Right lobe of liver (tissue), 6 donors: Measurements from ENCODE around the gene SLC2A1. TPM values are rescaled to one million over a fixed set of nuclear protein-coding genes. Genes with fewer than 3 reads are reported as not detected.

Experiments used
- ATAC-seq, 4 donors: fragments of 200-7000 bp; cut with Tn5 transposase; one replicate each; pipeline ENCODE4 v1.9.1; 2020; ENCODE audit warnings: mild to moderate bottlenecking in 4 of 4, moderate library complexity in 4 of 4
- DNase-seq, 3 donors: peaks; one replicate each; pipeline ENCODE4 v3.0.0-alpha.2; 2020
- H3K27ac ChIP-seq, 3 donors: fragments of 200-600 bp; one replicate each; pipeline ENCODE4 v1.8.0; 2022
- H3K27me3 ChIP-seq, 2 donors: fragments of 200-600 bp; one replicate each; pipeline ENCODE4 v1.8.0; 2022
- H3K36me3 ChIP-seq, 4 donors: fragments of 200-600 bp; sonication (generic) in 1 of 4; one replicate each; pipeline versions ENCODE4 v1.5.1 to v1.8.0; 2017 to 2022; ENCODE audit warnings: control low read depth in 1 of 4
- H3K4me1 ChIP-seq, 4 donors: fragments of 200-600 bp; sonication (generic) in 1 of 4; one replicate each; pipeline versions ENCODE4 v1.5.1 to v1.8.0; 2017 to 2022; ENCODE audit warnings: control low read depth in 1 of 4
- H3K4me3 ChIP-seq, 3 donors: fragments of 200-600 bp; one replicate each; pipeline ENCODE4 v1.8.0; 2022
- H3K9me3 ChIP-seq, 4 donors: fragments of 200-600 bp; sonication (generic) in 1 of 4; one replicate each; pipeline versions ENCODE4 v1.5.1 to v1.8.0; 2017 to 2022; ENCODE audit warnings: control low read depth in 1 of 4
- CTCF ChIP-seq, 4 donors: fragments of 200-600 bp in 3 of 4; fragments of 450-650 bp in 1 of 4; IDR thresholded peaks; one replicate each; pipeline versions ENCODE4 v1.5.1 to v1.8.0; 2016 to 2022; ENCODE audit warnings: antibody characterized with exemption in 4 of 4, mild to moderate bottlenecking in 2 of 4
- POLR2A ChIP-seq: fragments of 450-650 bp; IDR thresholded peaks from one replicate; pipeline ENCODE4 v1.6.1; 2017; ENCODE audit warnings: antibody characterized with exemption, mild to moderate bottlenecking
- WGBS: methylation state at CpG from one replicate; pipeline ENCODE4 v1.1.6; 2018; ENCODE audit warnings: low coverage, low lambda C conversion rate; ENCODE audit not compliant: insufficient coverage; ENCODE audit errors: missing lambda C conversion rate; 5-methylcytosine and 5-hydroxymethylcytosine counted together
- intact Hi-C, 2 donors: fragments of 100-400 bp; cut with DNase I; formaldehyde crosslinking; loops; one replicate each; pipeline versions ENCODE4 v1.11.2 to v1.14.1; 2022
- total RNA-seq, 6 experiments: library from RNA; depleted of rRNA in 2 of 6; stranded (reverse); fragments of >200 nt in 2 of 6; fragmentation: NEBNext Ultra II Directional in 3 of 6; extraction: Animal tissue kit (Norgen Biotek cat#: 25700) in 3 of 6; gene quantifications; one replicate each; pipeline versions ENCODE4 v1.1.0 to v1.2.4, GENCODE V29; 2016 to 2023
- donor health status: DM: no; HTN: yes; CAD: no.
- donor health status: DM: no; HTN: no; CAD: no.
- donor health status: DM: no; HTN: no; CAD: no.
- donor health status: DM: no; HTN: yes; CAD: no.
- donor health status: DM: no; HTN: yes; CAD: no.

SLC2A1 gene
- total RNA-seq, 6 experiments from 2014 or later: 0.74 to 34.3 (median 5.8) TPM

- TF ChIP-seq CTCF (IDR thresholded peaks at IDR 0.05) (no peak), POLR2A (no peak)
- Histone ChIP-seq H3K27me3 (no peaks in the 10 kb centered on the region), H3K9me3 (no peaks in the 10 kb centered on the region), H3K36me3 (no peaks in the 10 kb centered on the region), H3K4me1 (no peaks in the 10 kb centered on the region), H3K27ac (no peak overlapping the region), H3K4me3 (no peak overlapping the region)
- no peak for DNase-seq
- ATAC-seq: no peak
- intact Hi-C loops: no loop called here
- WGBS: 31% methylated on average over 3 of the region's 3 CpGs
Observed at GRCh38 chr1:42983253-42983652, 24.6 kb upstream of the SLC2A1 start.

GRCh38 chr1:42982641-42983040 is 24.0 kb upstream of the SLC2A1 start:
- 100% methylated on average over 2 of the region's 6 CpGs for WGBS
- TF ChIP-seq POLR2A (no peak), CTCF (IDR thresholded peaks at IDR 0.05) (no peak)

GRCh38 chr1:42981871-42982270 is 23.2 kb upstream of the SLC2A1 start:
- ATAC-seq (no peak), DNase-seq (no peak)
- no peaks in the 10 kb centered on the region for H3K36me3 ChIP-seq
- no peaks in the 10 kb centered on the region for H3K27me3 ChIP-seq
- H3K9me3 ChIP-seq: no peaks in the 10 kb centered on the region
- no peaks in the 10 kb centered on the region for H3K4me1 ChIP-seq
- intact Hi-C loops: no loop called here
- no peak overlapping the region for H3K27ac ChIP-seq
- 54% methylated on average over 4 of the region's 6 CpGs for WGBS
- no peak overlapping the region for H3K4me3 ChIP-seq
- TF ChIP-seq POLR2A: no peak

More at GRCh38 chr1:42982641-42983040, 24.0 kb upstream of the SLC2A1 start:
- ATAC-seq (no peak), DNase-seq (no peak)
- intact Hi-C loops: no loop called here
- H3K4me3 ChIP-seq: no peak overlapping the region
- H3K27ac ChIP-seq: no peak overlapping the region
- H3K27me3 ChIP-seq: no peaks in the 10 kb centered on the region
- H3K36me3 ChIP-seq: no peaks in the 10 kb centered on the region
- no peaks in the 10 kb centered on the region for H3K4me1 ChIP-seq
- H3K9me3 ChIP-seq: no peaks in the 10 kb centered on the region

- TF ChIP-seq POLR2A (no peak), CTCF (IDR thresholded peaks at IDR 0.05) (no peak)
- intact Hi-C loops: no loop called here
- no peak for DNase-seq
- H3K4me3 ChIP-seq: no peak overlapping the region
- WGBS: 68% methylated on average over 4 of the region's 4 CpGs
- no peaks in the 10 kb centered on the region for H3K4me1 ChIP-seq
- no peaks in the 10 kb centered on the region for H3K9me3 ChIP-seq
- no peak overlapping the region for H3K27ac ChIP-seq
- no peak for ATAC-seq
- no peaks in the 10 kb centered on the region for H3K36me3 ChIP-seq
- H3K27me3 ChIP-seq: no peaks in the 10 kb centered on the region
Observed at GRCh38 chr1:42981255-42981805, 22.7 kb upstream of the SLC2A1 start.

GRCh38 chr1:42979896-42980800 is 21.5 kb upstream of the SLC2A1 start:
- no peaks in the 10 kb centered on the region for H3K4me1 ChIP-seq
- no peaks in the 10 kb centered on the region for H3K9me3 ChIP-seq
- H3K27me3 ChIP-seq: no peaks in the 10 kb centered on the region
- intact Hi-C loops: no loop called here
- 20% methylated on average over 2 of the region's 9 CpGs for WGBS
- H3K27ac ChIP-seq: no peak overlapping the region
- DNase-seq: no peak
- no peak overlapping the region for H3K4me3 ChIP-seq
- H3K36me3 ChIP-seq: no peaks in the 10 kb centered on the region
- ATAC-seq: peak in 1 of 4 donors; percentile 31
- TF ChIP-seq POLR2A (no peak), CTCF (IDR thresholded peaks at IDR 0.05) (no peak)
